Measurements from ENCODE around the gene FEM1C.

FEM1C gene

DNA sequence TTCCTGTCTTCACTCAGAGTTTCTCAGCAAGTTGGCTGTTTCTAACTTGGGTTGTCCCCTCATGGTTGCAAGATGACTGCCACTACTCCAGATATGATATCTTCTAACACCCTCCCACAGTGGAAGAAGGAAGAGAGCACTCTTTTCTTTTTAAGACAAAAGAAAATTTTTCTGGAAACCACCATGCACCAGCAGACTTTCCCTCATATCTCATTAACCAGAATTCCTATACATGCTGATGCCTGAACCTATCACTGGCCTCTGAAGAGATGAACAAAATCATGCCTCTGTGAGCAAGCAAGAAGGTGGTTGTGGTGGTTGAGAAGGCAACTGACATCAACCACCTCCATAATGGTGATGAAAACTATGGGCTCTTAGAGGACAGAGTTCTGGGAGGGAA lies 56.8 kb downstream of the FEM1C start:
- no peak for TF ChIP-seq ESRRG (CRISPR knock-in tag; IDR thresholded peaks at IDR 0.05)
- TF ChIP-seq, protein P1, sequence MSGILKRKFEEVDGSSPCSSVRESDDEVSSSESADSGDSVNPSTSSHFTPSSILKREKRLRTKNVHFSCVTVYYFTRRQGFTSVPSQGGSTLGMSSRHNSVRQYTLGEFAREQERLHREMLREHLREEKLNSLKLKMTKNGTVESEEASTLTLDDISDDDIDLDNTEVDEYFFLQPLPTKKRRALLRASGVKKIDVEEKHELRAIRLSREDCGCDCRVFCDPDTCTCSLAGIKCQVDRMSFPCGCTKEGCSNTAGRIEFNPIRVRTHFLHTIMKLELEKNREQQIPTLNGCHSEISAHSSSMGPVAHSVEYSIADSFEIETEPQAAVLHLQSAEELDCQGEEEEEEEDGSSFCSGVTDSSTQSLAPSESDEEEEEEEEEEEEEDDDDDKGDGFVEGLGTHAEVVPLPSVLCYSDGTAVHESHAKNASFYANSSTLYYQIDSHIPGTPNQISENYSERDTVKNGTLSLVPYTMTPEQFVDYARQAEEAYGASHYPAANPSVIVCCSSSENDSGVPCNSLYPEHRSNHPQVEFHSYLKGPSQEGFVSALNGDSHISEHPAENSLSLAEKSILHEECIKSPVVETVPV (CRISPR knock-in tag; IDR thresholded peaks at IDR 0.05), result no peak
- ATAC-seq, result no peak

DNA sequence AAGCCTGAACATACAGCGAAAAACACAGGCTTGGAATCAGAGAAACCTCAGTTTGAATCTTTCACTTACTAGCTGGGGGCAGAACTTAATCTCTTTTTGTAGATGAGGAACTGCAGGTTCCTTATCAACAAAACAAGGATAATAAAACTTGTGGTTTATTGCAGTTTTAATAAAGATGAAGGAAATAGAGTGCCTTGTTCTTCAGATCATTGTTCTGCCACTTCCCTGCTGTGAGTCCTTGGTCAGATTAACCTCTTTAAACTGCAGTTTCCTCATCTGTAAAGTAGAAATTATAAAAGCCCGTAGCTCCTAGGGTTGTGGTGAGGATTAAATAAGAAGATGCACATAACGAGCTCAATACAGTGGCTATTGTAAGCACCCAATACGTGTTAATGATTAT lies 57.4 kb downstream of the FEM1C start:
- ATAC-seq, result no peak
- TF ChIP-seq ZNF565 (CRISPR knock-in tag; conservative IDR thresholded peaks at IDR 0.05; ENCODE audit: low read depth) (no peak), TOX (CRISPR knock-in tag; IDR thresholded peaks at IDR 0.05; ENCODE audit: borderline replicate concordance) (no peak), TCF4 (CRISPR knock-in tag; IDR thresholded peaks at IDR 0.05; ENCODE audit: borderline replicate concordance) (no peak), ZC3H10 (CRISPR knock-in tag; IDR thresholded peaks at IDR 0.05) (no peak), ISL1 (CRISPR knock-in tag; IDR thresholded peaks at IDR 0.05) (no peak), ZNF70 (CRISPR knock-in tag; IDR thresholded peaks at IDR 0.05) (no peak), ZNF8 (CRISPR knock-in tag; IDR thresholded peaks at IDR 0.05) (no peak), CSDC2 (CRISPR knock-in tag; IDR thresholded peaks at IDR 0.05) (no peak), BACH2 (CRISPR knock-in tag; IDR thresholded peaks at IDR 0.05; ENCODE audit: borderline replicate concordance) (no peak), RARB (CRISPR knock-in tag; IDR thresholded peaks at IDR 0.05) (no peak), PPARA (CRISPR knock-in tag; IDR thresholded peaks at IDR 0.05; ENCODE audit: borderline replicate concordance) (no peak), OSR1 (CRISPR knock-in tag; IDR thresholded peaks at IDR 0.05) (no peak), ESRRG (CRISPR knock-in tag; IDR thresholded peaks at IDR 0.05) (no peak), GLIS3 (CRISPR knock-in tag; IDR thresholded peaks at IDR 0.05) (no peak)
- TF ChIP-seq, protein P1 (CRISPR knock-in tag; IDR thresholded peaks at IDR 0.05), result no peak
- TF ChIP-seq, protein P2, sequence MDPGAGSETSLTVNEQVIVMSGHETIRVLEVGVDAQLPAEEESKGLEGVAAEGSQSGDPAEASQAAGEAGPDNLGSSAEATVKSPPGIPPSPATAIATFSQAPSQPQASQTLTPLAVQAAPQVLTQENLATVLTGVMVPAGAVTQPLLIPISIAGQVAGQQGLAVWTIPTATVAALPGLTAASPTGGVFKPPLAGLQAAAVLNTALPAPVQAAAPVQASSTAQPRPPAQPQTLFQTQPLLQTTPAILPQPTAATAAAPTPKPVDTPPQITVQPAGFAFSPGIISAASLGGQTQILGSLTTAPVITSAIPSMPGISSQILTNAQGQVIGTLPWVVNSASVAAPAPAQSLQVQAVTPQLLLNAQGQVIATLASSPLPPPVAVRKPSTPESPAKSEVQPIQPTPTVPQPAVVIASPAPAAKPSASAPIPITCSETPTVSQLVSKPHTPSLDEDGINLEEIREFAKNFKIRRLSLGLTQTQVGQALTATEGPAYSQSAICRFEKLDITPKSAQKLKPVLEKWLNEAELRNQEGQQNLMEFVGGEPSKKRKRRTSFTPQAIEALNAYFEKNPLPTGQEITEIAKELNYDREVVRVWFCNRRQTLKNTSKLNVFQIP (CRISPR knock-in tag; IDR thresholded peaks at IDR 0.05; ENCODE audit: borderline replicate concordance, low read depth), result no peak

DNA sequence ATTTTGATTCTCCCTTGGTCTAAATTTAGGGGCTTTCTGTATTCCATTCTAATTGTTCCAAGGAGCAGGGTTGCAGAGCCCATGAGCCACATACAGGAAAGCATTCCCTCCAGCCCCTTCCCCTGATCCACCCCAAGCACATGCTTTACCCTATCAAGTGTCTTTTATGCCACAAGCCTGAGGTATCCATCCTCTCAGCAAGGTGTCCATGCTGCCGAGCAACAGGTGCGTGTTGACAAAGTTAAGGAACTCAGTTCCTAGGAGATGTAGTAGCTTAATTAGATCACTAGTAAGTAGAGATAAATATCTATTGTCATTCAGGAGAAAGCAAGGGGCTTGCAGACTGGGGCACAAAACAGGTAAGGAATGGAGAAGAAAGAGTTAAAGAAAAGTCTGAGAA lies 57.8 kb downstream of the FEM1C start:
- TF ChIP-seq ZC3H10 (CRISPR knock-in tag; IDR thresholded peaks at IDR 0.05) (no peak), ISL1 (CRISPR knock-in tag; IDR thresholded peaks at IDR 0.05) (no peak), TOX (CRISPR knock-in tag; IDR thresholded peaks at IDR 0.05; ENCODE audit: borderline replicate concordance) (no peak), ZFP30 (CRISPR knock-in tag; IDR thresholded peaks at IDR 0.05) (no peak), BACH2 (CRISPR knock-in tag; IDR thresholded peaks at IDR 0.05; ENCODE audit: borderline replicate concordance) (no peak), PPARA (CRISPR knock-in tag; IDR thresholded peaks at IDR 0.05; ENCODE audit: borderline replicate concordance) (no peak), ZFP3 (CRISPR knock-in tag; IDR thresholded peaks at IDR 0.05) (no peak), OSR1 (CRISPR knock-in tag; IDR thresholded peaks at IDR 0.05) (no peak), ZNF70 (CRISPR knock-in tag; IDR thresholded peaks at IDR 0.05) (no peak), SNAI2 (CRISPR knock-in tag; IDR thresholded peaks at IDR 0.05) (no peak)
- ATAC-seq, result no peak

DNA sequence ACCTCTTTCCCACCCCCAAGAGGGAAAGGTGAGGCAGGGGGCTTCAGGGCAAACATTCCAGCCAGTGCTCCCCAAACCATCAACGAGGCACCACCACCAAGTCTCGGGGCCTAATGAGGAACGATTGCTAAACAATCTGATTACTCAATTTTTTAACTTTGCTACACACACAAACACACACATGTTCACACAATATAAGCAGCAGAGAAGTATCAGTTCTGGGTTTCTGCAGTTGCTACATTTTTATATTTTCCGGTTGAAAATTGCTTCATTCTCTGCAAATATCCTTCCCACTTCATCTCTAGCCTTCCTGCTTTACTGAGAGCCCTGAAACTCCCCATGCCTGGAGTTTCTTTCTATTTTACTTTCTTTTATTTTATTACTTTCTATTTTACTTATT lies 60.2 kb downstream of the FEM1C start:
- ATAC-seq, result no peak
- TF ChIP-seq ZFP3 (CRISPR knock-in tag; IDR thresholded peaks at IDR 0.05) (no peak), ZC3H10 (CRISPR knock-in tag; IDR thresholded peaks at IDR 0.05) (no peak), ZNF565 (CRISPR knock-in tag; conservative IDR thresholded peaks at IDR 0.05; ENCODE audit: low read depth) (no peak), GLIS3 (CRISPR knock-in tag; IDR thresholded peaks at IDR 0.05) (no peak), ZNF70 (CRISPR knock-in tag; IDR thresholded peaks at IDR 0.05) (no peak), RARB (CRISPR knock-in tag; IDR thresholded peaks at IDR 0.05) (no peak), ARNTL (CRISPR knock-in tag; IDR thresholded peaks at IDR 0.05; ENCODE audit: borderline replicate concordance, low read depth) (no peak), PPARA (CRISPR knock-in tag; IDR thresholded peaks at IDR 0.05; ENCODE audit: borderline replicate concordance) (no peak), ISL1 (CRISPR knock-in tag; IDR thresholded peaks at IDR 0.05) (no peak), ZNF8 (CRISPR knock-in tag; IDR thresholded peaks at IDR 0.05) (no peak), ESRRG (CRISPR knock-in tag; IDR thresholded peaks at IDR 0.05) (no peak), OSR1 (CRISPR knock-in tag; IDR thresholded peaks at IDR 0.05) (no peak), SNAI2 (CRISPR knock-in tag; IDR thresholded peaks at IDR 0.05) (no peak)
- TF ChIP-seq, protein P3, sequence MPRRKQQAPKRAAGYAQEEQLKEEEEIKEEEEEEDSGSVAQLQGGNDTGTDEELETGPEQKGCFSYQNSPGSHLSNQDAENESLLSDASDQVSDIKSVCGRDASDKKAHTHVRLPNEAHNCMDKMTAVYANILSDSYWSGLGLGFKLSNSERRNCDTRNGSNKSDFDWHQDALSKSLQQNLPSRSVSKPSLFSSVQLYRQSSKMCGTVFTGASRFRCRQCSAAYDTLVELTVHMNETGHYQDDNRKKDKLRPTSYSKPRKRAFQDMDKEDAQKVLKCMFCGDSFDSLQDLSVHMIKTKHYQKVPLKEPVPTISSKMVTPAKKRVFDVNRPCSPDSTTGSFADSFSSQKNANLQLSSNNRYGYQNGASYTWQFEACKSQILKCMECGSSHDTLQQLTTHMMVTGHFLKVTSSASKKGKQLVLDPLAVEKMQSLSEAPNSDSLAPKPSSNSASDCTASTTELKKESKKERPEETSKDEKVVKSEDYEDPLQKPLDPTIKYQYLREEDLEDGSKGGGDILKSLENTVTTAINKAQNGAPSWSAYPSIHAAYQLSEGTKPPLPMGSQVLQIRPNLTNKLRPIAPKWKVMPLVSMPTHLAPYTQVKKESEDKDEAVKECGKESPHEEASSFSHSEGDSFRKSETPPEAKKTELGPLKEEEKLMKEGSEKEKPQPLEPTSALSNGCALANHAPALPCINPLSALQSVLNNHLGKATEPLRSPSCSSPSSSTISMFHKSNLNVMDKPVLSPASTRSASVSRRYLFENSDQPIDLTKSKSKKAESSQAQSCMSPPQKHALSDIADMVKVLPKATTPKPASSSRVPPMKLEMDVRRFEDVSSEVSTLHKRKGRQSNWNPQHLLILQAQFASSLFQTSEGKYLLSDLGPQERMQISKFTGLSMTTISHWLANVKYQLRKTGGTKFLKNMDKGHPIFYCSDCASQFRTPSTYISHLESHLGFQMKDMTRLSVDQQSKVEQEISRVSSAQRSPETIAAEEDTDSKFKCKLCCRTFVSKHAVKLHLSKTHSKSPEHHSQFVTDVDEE (CRISPR knock-in tag; IDR thresholded peaks at IDR 0.05), result no peak
- TF ChIP-seq, protein P2 (CRISPR knock-in tag; IDR thresholded peaks at IDR 0.05; ENCODE audit: borderline replicate concordance, low read depth), result no peak
- TF ChIP-seq, protein P4, sequence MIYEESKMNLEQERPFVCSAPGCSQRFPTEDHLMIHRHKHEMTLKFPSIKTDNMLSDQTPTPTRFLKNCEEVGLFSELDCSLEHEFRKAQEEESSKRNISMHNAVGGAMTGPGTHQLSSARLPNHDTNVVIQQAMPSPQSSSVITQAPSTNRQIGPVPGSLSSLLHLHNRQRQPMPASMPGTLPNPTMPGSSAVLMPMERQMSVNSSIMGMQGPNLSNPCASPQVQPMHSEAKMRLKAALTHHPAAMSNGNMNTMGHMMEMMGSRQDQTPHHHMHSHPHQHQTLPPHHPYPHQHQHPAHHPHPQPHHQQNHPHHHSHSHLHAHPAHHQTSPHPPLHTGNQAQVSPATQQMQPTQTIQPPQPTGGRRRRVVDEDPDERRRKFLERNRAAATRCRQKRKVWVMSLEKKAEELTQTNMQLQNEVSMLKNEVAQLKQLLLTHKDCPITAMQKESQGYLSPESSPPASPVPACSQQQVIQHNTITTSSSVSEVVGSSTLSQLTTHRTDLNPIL (CRISPR knock-in tag; IDR thresholded peaks at IDR 0.05; ENCODE audit: low read depth), result no peak
- TF ChIP-seq, protein P5, sequence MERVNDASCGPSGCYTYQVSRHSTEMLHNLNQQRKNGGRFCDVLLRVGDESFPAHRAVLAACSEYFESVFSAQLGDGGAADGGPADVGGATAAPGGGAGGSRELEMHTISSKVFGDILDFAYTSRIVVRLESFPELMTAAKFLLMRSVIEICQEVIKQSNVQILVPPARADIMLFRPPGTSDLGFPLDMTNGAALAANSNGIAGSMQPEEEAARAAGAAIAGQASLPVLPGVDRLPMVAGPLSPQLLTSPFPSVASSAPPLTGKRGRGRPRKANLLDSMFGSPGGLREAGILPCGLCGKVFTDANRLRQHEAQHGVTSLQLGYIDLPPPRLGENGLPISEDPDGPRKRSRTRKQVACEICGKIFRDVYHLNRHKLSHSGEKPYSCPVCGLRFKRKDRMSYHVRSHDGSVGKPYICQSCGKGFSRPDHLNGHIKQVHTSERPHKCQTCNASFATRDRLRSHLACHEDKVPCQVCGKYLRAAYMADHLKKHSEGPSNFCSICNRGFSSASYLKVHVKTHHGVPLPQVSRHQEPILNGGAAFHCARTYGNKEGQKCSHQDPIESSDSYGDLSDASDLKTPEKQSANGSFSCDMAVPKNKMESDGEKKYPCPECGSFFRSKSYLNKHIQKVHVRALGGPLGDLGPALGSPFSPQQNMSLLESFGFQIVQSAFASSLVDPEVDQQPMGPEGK (CRISPR knock-in tag; IDR thresholded peaks at IDR 0.05; ENCODE audit: borderline replicate concordance), result no peak
